Hematopoietic multipotent progenitor cell treated with erythropoietin and hydrocortisone succinate and interleukin-3 and kit ligand, for 4 days (in vitro differentiated cells): Measurements from ENCODE around the gene CNTLN.
"Not testable (repeated sequence)": the region's sequence is repeated elsewhere in the genome, so short reads cannot be mapped to it uniquely, and the experiment has no call there.

ENCODE experiments used
- DNase-seq: peaks from one replicate; pipeline ENCODE4 v3.0.0-alpha.2; 2015

Gene CNTLN

GRCh38 chr9:17425384-17425783 lies 290.5 kb downstream of the CNTLN start:
- DNase-seq: peak; percentile 8

GRCh38 chr9:17433526-17433925 lies 298.7 kb downstream of the CNTLN start:
- DNase-seq: no peak

- no peak for DNase-seq
Measured at GRCh38 chr9:17436854-17437253, 302.0 kb downstream of the CNTLN start.

- no peak for DNase-seq
Measured at GRCh38 chr9:17437813-17438212, 303.0 kb downstream of the CNTLN start.

GRCh38 chr9:17445126-17445525 lies 310.3 kb downstream of the CNTLN start:
- not testable (repeated sequence) for DNase-seq

GRCh38 chr9:17453751-17454150 lies 318.9 kb downstream of the CNTLN start:
- DNase-seq: peak; percentile 12

- peak; percentile 82 for DNase-seq
Measured at GRCh38 chr9:17462869-17463464, 328.1 kb downstream of the CNTLN start.

- no peak for DNase-seq
Measured at GRCh38 chr9:17470036-17470813, 335.4 kb downstream of the CNTLN start.

- DNase-seq: no peak
Measured at GRCh38 chr9:17472126-17472525, 337.3 kb downstream of the CNTLN start.

GRCh38 chr9:17476401-17476800 lies 341.6 kb downstream of the CNTLN start:
- DNase-seq: peak; percentile 30

- no peak for DNase-seq
Measured at GRCh38 chr9:17477816-17478215, 343.0 kb downstream of the CNTLN start.

GRCh38 chr9:17480966-17481365 lies 346.1 kb downstream of the CNTLN start:
- no peak for DNase-seq

GRCh38 chr9:17481565-17481964 lies 346.7 kb downstream of the CNTLN start:
- DNase-seq: peak; percentile 7

- no peak for DNase-seq
Measured at GRCh38 chr9:17484906-17485305, 350.1 kb downstream of the CNTLN start.

GRCh38 chr9:17486396-17486795 lies 351.6 kb downstream of the CNTLN start:
- DNase-seq: no peak

GRCh38 chr9:17487467-17487866 lies 352.6 kb downstream of the CNTLN start:
- no peak for DNase-seq

GRCh38 chr9:17488662-17489061 lies 353.8 kb downstream of the CNTLN start:
- no peak for DNase-seq

- DNase-seq: no peak
Measured at GRCh38 chr9:17490110-17490509, 355.3 kb downstream of the CNTLN start.

GRCh38 chr9:17491780-17492179 lies 356.9 kb downstream of the CNTLN start:
- no peak for DNase-seq

GRCh38 chr9:17503196-17503595 lies 368.4 kb downstream of the CNTLN start:
- DNase-seq: no peak

GRCh38 chr9:17509151-17509550 lies 374.3 kb downstream of the CNTLN start:
- no peak for DNase-seq

- DNase-seq: no peak
Measured at GRCh38 chr9:17509701-17510100, 374.9 kb downstream of the CNTLN start.

GRCh38 chr9:17519761-17520160 lies 384.9 kb downstream of the CNTLN start:
- no peak for DNase-seq

- DNase-seq: no peak
Measured at GRCh38 chr9:17520268-17521064, 385.6 kb downstream of the CNTLN start.
